Suppressor macrophage treated with lipopolysaccharide for 1 hour (primary cell): ENCODE measurements around the gene MYOF.
"Not testable (repeated sequence)": the region's sequence is repeated elsewhere in the genome, so short reads cannot be mapped to it uniquely, and the experiment has no call there.

Experiments
- DNase-seq, 3 donors: peaks; one replicate each; pipeline ENCODE4 v3.0.0-alpha.2; 2020 to 2022

Gene MYOF

DNA sequence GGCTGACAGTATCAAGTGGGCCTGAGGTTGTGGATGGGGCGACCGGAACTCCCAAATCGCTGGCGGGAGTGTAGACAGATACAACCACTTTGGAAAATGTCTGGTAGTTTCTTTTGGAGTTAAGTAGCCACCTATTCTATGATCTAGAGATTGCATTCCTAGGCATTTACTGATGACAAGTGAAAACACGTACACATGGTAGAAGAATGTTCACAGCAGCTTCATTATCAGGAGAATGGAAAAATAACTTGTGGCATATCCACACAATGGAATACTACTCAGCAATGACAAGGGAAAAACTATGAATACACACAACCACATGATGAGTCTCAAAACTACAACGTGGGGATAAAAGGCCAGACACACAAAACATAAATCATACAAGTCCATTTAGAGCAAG lies 146.0 kb downstream of the MYOF start:
- no peak for DNase-seq

- DNase-seq = no peak
Observed at GRCh38 chr10:93334901-93335327, 147.2 kb downstream of the MYOF start.

DNA sequence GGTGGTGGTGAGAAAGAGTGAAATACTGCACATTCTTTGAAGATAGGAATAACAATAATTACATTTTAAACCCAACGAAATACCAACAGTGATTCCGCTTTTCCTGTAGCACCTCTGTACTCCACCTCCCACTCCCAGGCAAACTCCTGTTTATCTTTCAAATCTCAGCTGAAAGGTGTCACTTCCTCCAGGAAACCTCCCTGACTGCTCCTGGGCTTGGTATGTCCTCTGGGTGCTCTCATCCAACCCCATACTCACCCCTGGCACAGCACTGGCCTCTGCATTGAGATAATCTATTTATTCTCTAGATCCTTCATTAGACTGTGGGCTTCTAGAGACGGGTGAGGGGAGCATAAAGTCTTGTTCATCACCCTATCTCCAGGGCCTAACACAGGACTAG lies 148.0 kb downstream of the MYOF start:
- DNase-seq = no peak

DNA sequence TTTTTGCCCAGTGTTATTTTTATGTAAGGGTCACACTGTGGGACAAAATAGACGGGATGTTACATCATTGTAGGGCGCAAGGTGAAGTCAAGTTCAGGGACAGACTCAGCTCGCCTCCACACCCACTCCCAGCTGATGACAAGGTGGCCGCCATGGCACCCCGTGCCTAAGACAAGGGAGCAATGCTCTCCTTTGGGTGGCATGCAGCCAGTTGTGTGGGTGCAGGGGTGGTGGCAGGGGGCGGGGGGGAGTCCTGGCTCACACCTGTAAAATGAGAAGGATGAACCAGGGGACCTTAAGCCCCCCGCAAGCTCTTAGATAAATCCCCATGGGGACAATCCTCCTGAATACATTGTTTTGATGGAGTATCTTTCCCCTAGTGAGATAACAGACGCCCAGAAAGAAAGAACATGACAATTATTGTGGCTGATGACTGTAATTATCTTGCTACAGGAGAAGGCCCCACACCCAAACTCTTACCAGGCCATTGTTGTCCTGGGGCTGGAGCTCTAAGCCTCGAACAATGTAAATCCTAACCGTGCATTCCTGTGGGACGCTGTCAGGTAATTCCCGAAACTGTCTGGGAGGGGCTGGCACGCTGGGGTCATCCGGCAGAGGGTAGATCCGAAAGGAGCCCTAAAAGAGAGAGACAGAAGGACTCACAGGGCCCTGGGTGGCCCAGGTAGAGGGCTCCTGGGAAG lies 148.7 kb downstream of the MYOF start:
- DNase-seq = no peak

DNA sequence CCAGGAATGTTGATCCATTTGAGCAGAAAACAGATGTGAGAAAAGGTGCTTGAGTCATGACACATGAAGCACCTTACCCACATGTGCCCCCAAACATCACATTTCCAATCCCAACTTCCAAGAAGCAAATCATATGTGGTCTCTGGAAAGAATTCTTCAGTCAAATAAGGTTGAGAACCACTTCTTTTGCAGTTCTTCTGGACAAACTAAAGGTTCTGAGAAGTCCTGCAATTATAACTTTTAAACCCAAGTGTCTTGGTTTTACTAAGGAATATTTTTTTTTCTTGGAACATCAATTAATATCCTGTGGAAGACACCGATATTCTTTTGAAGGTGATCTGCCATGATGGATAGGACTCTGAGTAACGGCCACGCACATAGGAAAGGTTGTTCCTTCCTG lies 151.3 kb downstream of the MYOF start:
- DNase-seq = no peak

DNA sequence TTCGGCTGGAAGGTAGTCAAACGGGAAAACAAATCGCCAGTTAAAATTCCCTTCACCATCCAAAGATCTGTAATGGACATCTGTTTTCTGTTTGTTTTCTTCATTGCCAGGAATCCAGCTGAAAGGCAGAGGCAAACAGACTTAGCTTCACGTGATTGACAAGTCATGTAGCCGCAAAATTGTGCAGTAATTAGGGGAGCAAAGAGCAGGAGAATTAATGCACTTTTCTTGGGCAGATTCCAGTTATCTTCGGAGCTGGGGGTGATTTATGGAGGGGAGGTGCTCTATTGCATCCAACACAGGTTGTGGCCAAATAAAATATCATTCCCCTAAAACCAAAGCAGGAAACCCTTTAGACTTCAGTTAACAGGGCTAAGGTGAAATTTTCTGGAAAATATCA lies 162.2 kb downstream of the MYOF start:
- no peak for DNase-seq

DNA sequence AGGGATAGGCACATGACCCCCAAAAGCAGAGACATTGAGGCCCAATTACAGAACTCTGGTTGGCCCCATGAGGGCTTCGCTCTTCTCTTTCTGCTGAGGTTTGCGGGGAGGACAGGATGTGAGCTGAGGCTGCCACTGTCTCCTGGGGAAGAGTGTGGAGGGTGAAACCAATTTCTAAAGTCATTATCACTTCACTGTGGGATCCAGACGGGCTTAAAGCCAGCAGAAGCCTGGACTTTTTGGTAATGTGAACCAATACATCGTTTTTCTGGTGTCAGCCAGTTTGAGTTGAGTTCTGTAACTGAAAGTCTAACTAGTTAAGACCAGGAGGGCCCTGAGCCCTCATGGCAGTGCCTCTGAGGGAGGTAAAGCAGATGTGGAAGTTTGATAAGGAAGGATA lies 163.0 kb downstream of the MYOF start:
- no peak for DNase-seq

- no peak for DNase-seq
Observed at GRCh38 chr10:93315246-93315645, 166.9 kb downstream of the MYOF start.

DNA sequence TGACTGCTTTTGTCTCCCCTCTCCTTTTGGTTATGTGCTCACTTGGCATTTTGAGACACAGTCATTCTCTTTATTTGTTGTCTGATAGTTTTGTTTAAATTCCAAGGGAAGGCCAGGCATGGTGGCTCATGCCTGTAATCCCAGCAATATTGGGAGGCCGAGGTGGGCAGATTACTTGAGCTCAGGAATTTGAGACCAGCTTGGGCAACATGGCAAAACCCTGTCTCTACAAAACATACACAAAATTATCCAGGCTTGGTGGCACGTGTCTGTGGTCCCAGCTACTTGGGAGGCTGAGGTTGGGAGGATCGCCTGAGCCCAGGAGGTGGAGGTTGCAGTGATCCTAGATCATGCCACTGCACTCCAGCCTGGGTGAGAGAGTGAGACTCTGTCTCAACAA lies 167.5 kb downstream of the MYOF start:
- not testable (repeated sequence) for DNase-seq

- peak; percentile 12 to 47 (median 25) for DNase-seq
Observed at GRCh38 chr10:93313798-93314197, 168.3 kb downstream of the MYOF start.

DNA sequence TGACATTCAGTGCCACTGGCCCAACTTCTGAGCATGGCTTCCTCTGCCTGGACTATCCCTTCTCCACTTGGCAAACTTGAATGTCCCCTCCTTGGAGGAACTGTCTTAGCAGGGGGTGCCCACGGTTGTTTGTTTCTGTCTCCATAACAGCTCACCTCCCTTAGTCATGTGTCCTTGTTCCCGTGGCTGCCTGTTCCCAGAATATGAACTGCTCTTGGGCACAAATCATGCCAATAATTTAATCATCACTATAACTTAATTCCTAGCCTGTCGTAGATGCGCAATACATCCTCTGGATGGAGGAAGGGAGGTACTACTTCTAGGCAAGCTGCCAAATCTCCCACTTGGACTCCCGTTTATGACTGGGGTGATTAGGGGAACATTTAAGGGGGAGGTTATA lies 173.1 kb downstream of the MYOF start:
- no peak for DNase-seq

DNA sequence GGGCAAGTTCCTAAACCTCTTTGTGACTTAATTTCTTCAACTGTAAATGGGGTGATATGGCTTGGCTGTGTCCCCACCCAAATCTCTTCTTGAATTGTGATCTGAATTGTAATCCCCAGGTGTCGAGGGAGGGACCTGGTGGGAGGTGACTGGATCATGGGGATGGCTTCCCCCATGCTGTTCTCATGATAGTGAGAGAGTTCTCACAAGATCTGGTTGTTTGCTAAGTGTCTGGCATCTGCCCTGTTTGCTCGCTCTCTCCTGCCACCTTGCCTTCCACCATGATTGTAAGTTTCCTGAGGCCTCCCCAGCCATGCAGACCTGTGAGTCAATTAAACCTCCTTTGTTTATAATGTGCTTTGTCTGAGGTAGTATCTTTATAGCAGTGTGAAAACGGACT lies 177.0 kb downstream of the MYOF start:
- no peak for DNase-seq

GRCh38 chr10:93300981-93301380 lies 181.2 kb downstream of the MYOF start:
- DNase-seq = no peak

DNA sequence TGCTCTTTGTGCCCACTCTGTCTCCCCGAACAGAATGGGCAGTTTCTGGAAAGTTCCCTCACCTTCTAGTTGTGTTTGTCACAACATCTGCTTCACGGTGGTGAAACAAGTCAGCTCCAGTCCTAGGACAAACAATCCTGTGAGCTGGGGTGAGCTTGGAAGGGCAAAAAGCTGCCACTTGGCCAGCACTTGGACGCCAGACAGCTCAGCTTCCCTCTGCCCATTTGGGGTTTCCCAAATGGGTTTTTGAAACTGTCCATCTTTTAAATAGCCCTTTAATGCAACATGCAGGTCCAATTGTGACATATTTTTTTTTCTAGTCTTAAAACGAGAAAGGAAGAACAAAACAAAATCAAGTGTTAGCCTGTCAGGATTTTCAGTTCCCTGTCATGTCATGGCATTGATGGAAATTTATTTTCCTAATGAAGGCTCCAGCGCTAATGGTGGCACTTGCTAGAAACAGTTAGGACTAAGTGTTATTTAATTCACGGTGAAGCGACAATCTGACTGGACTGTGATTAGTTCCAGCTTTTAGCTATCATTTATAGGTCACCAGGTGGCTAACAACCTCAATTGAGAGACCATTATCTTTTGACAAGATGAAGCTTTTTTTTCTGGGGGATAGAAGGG lies 181.7 kb downstream of the MYOF start:
- DNase-seq = no peak

DNA sequence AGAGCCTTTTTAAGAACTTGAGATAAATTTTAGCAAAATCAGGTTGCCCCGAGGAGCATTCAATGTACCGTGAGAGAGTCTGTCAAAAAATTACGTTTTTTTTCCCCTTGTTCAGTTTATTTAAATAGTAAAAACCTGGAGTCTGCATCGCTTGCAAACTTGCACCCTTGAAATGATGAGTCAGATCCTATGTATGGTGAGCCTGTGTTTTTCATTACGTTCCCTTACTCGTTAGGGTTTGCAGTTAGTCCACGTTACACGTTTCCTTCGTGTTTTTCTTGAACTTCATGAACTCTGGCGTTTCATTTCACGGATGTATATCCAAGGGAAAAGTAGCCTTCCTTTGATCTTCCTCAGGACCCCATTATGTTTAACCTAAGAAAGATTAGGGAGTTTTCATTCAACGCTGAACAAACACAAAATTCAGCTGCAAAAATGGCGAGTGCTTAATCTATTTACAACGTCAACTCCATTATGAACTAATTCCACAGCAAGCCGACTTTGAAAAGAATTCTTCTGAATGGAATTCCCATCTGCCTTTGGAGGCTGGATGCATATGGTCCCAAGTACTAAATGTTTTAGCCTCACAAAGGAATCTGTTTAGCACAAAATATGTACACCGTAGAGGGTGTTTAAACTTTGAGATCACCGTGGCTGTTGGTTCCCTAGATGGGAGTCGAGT lies 182.4 kb downstream of the MYOF start:
- no peak for DNase-seq

- no peak for DNase-seq
Observed at GRCh38 chr10:93299195-93299594, 182.9 kb downstream of the MYOF start.

GRCh38 chr10:93296151-93296550 lies 186.0 kb downstream of the MYOF start:
- no peak for DNase-seq

DNA sequence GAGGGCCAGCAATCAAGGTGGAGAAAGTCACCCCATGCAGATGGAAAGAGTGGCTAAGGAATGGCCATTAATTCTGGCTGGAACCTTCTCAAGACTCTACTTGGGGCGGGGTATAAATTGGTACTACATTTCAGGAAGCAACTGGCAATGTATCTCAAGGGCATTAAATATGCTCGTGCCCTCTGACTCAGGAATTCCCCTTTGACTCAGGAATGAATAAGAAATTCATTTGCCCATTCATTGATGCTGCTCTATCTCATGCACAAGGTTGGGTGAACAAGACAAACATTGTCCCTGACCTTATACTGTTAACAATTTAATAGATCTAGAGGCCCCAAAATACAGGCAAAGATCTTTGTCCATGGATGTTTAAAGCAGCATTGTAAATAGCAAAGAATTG lies 188.1 kb downstream of the MYOF start:
- peak; percentile 60 to 73 (median 65) for DNase-seq

- DNase-seq = no peak
Observed at GRCh38 chr10:93290661-93291354, 191.3 kb downstream of the MYOF start.

- DNase-seq = peak; percentile 76 to 82 (median 76)
Observed at GRCh38 chr10:93288679-93289634, 193.2 kb downstream of the MYOF start.

- no peak for DNase-seq
Observed at GRCh38 chr10:93287775-93288174, 194.4 kb downstream of the MYOF start.

- DNase-seq = not testable (repeated sequence)
Observed at GRCh38 chr10:93284246-93284645, 197.9 kb downstream of the MYOF start.

DNA sequence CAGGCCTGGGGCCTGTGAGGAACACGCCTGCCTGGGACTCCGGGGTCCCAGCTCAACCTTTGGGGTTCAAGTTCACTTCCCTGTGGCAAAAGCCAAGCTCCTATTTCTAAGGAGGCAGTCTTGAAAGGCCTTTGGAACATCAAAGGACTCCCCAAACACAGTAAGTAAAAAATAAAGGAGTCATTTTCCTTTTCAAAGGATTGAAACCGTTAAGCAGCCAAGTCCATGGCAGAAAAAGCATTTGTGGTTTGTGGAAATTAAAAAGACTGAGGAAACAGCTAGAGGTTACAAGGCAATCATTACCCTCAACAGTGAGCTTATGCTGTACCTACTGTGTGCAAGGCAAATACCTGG lies 200.8 kb downstream of the MYOF start:
- no peak for DNase-seq
